ENCODE measurements around the gene GOSR1. TPM values are rescaled to one million over a fixed set of nuclear protein-coding genes. Genes with fewer than 3 reads are reported as not detected.
"Not testable (repeated sequence)": the region's sequence is repeated elsewhere in the genome, so short reads cannot be mapped to it uniquely, and the experiment has no call there.

The GOSR1 gene
- total RNA-seq, 1 donor from 2014 or later, result 15.0 TPM

- peaks cover 0 to 12% of the 10 kb centered on the region in 2 donors for H3K36me3 ChIP-seq
- TF ChIP-seq POLR2A (IDR thresholded peaks at IDR 0.05) (no peak), POLR2AphosphoS5 (IDR thresholded peaks at IDR 0.05; ENCODE audit: insufficient read depth in 1 of 2, low read depth in 1 of 2) (no peak), CTCF (IDR thresholded peaks at IDR 0.05) (no peak)
- no peaks in the 10 kb centered on the region for H3K9me3 ChIP-seq
- H3K27me3 ChIP-seq, result no peaks in the 10 kb centered on the region
- H3K4me1 ChIP-seq, result peaks cover 12% of the 10 kb centered on the region
- H3K27ac ChIP-seq, result no peak overlapping the region
- DNase-seq (ENCODE audit: extremely low spot score in 2 of 2), result no peak
- H3K4me3 ChIP-seq, result no peak overlapping the region
- intact Hi-C loops (cut with DNase I), result no loop called here
Measured at GRCh38 chr17:30519166-30519565, 42.0 kb downstream of the GOSR1 start.

- peak overlapping the region; percentile 33 for H3K27ac ChIP-seq
- H3K4me1 ChIP-seq, result peaks cover 15% of the 10 kb centered on the region
- DNase-seq (ENCODE audit: extremely low spot score in 2 of 2), result no peak
- peaks cover 0 to 12% of the 10 kb centered on the region in 2 donors for H3K36me3 ChIP-seq
- H3K4me3 ChIP-seq, result no peak overlapping the region
- no peaks in the 10 kb centered on the region for H3K27me3 ChIP-seq
- H3K9me3 ChIP-seq, result no peaks in the 10 kb centered on the region
- TF ChIP-seq CTCF (IDR thresholded peaks at IDR 0.05) (no peak), POLR2A (IDR thresholded peaks at IDR 0.05) (no peak), POLR2AphosphoS5 (IDR thresholded peaks at IDR 0.05; ENCODE audit: insufficient read depth in 1 of 2, low read depth in 1 of 2) (no peak)
- intact Hi-C loops (cut with DNase I), result no loop called here
Measured at GRCh38 chr17:30519707-30520106, 42.5 kb downstream of the GOSR1 start.

- Histone ChIP-seq H3K36me3 (peaks cover 0 to 12% of the 10 kb centered on the region in 2 donors), H3K27me3 (no peaks in the 10 kb centered on the region), H3K27ac (peak overlapping the region; percentile 33), H3K9me3 (no peaks in the 10 kb centered on the region), H3K4me3 (no peak overlapping the region), H3K4me1 (peaks cover 20% of the 10 kb centered on the region)
- intact Hi-C loops (cut with DNase I), result no loop called here
- no peak for DNase-seq (ENCODE audit: extremely low spot score in 2 of 2)
- TF ChIP-seq POLR2A (IDR thresholded peaks at IDR 0.05) (no peak), POLR2AphosphoS5 (IDR thresholded peaks at IDR 0.05; ENCODE audit: insufficient read depth in 1 of 2, low read depth in 1 of 2) (no peak), CTCF (IDR thresholded peaks at IDR 0.05) (no peak)
Measured at GRCh38 chr17:30520436-30520835, 43.2 kb downstream of the GOSR1 start.

GRCh38 chr17:30520882-30521281, 43.7 kb downstream of the GOSR1 start:
- no peaks in the 10 kb centered on the region for H3K9me3 ChIP-seq
- H3K4me3 ChIP-seq, result no peak overlapping the region
- intact Hi-C loops (cut with DNase I), result no loop called here
- H3K27me3 ChIP-seq, result no peaks in the 10 kb centered on the region
- no peak for TF ChIP-seq POLR2AphosphoS5 (IDR thresholded peaks at IDR 0.05; ENCODE audit: insufficient read depth in 1 of 2, low read depth in 1 of 2)
- TF ChIP-seq POLR2A (IDR thresholded peaks at IDR 0.05), result no peak
- no peak for TF ChIP-seq CTCF (IDR thresholded peaks at IDR 0.05)
- H3K36me3 ChIP-seq, result peaks cover 0 to 12% of the 10 kb centered on the region in 2 donors
- H3K4me1 ChIP-seq, result peaks cover 20% of the 10 kb centered on the region
- DNase-seq (ENCODE audit: extremely low spot score in 2 of 2), result no peak
- peak overlapping the region; percentile 33 for H3K27ac ChIP-seq

DNA sequence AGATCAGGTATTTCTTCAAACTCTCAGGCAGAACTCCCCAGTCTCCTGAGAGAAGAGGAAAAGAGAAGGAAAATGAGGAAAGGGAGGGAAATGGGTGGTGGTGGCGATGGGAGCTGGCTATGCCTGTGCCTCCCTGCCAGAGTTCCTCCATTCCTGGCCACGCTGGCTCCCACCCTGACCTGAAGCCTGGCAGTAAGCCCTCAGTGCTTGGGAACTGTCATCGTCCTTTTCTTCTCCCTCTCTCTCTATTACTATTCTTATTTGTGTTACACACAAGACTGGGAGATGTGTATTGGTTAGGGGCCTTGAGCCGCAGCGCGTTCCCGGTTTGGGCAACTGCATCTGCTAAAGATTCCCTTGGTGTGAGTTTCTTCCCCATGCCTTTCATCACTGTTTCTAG, 44.6 kb downstream of the GOSR1 start:
- Histone ChIP-seq H3K4me3 (no peak overlapping the region), H3K27me3 (no peaks in the 10 kb centered on the region), H3K4me1 (peaks cover 20% of the 10 kb centered on the region), H3K36me3 (peaks cover 0 to 12% of the 10 kb centered on the region in 2 donors), H3K27ac (no peak overlapping the region), H3K9me3 (no peaks in the 10 kb centered on the region)
- TF ChIP-seq CTCF (IDR thresholded peaks at IDR 0.05), result no peak
- DNase-seq (ENCODE audit: extremely low spot score in 2 of 2), result no peak
- intact Hi-C loops (cut with DNase I), result no loop called here

DNA sequence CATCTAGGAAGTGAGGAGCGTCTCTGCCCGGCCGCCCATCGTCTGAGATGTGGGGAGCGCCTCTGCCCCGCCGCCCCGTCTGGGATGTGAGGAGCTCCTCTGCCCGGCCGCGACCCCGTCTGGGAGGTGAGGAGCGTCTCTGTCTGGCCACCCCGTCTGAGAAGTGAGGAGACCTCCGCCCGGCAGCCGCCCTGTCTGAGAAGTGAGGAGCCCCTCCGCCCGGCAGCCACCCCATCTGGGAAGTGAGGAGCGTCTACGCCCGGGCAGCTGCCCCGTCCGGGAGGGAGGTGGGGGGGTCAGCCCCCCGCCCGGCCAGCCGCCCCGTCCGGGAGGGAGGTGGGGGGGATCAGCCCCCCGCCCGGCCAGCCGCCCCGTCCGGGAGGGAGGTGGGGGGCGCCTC, 46.0 kb downstream of the GOSR1 start:
- H3K27me3 ChIP-seq; H3K4me3 ChIP-seq; intact Hi-C loops (cut with DNase I); DNase-seq (ENCODE audit: extremely low spot score in 2 of 2); H3K27ac ChIP-seq; H3K9me3 ChIP-seq: not testable (repeated sequence)
- H3K4me1 ChIP-seq, result peaks cover 20% of the 10 kb centered on the region
- peaks cover 0 to 12% of the 10 kb centered on the region in 2 donors for H3K36me3 ChIP-seq

Measured in vagina (tissue), 2 donors.